HEK293 (cell line): Measurements from ENCODE around the gene WNT6.

Experiments
- BCL11A ChIP-seq: fragments of 450-650 bp; formaldehyde crosslinking; IDR thresholded peaks from 2 replicates; pipeline ENCODE4 v1.5.1; 2016; ENCODE audit warnings: low read depth, missing biosample characterization, missing genetic modification characterization
- CTCF ChIP-seq: fragments of 450-650 bp; formaldehyde crosslinking; IDR thresholded peaks from 2 replicates; pipeline ENCODE4 v1.5.1; 2016; ENCODE audit warnings: missing biosample characterization, missing genetic modification characterization
- PATZ1 ChIP-seq: fragments of 450-650 bp; formaldehyde crosslinking; IDR thresholded peaks from 2 replicates; pipeline ENCODE4 v1.5.1; 2016; ENCODE audit warnings: missing biosample characterization, missing genetic modification characterization
- ZBTB11 ChIP-seq: fragments of 450-650 bp; formaldehyde crosslinking; conservative IDR thresholded peaks from 2 replicates; pipeline ENCODE4 v1.5.1; 2016; ENCODE audit warnings: low read depth, missing biosample characterization, missing genetic modification characterization
- ZNF121 ChIP-seq: fragments of 450-650 bp; formaldehyde crosslinking; IDR thresholded peaks from 2 replicates; pipeline ENCODE4 v1.5.1; 2016; ENCODE audit warnings: missing biosample characterization, missing genetic modification characterization
- ZNF274 ChIP-seq, 2 experiments: fragments of 200-500 bp in 1 of 2; fragments of 450-650 bp in 1 of 2; sonication (Bioruptor generic) in 1 of 2; formaldehyde crosslinking in 1 of 2; IDR thresholded peaks; 2 replicates each; pipeline versions ENCODE4 v1.5.1 to v1.6.1; 2014 to 2016; ENCODE audit warnings: borderline replicate concordance in 1 of 2, inconsistent platforms in 1 of 2, low read length in 1 of 2, missing biosample characterization in 1 of 2, missing genetic modification characterization in 1 of 2
- ZNF324 ChIP-seq: fragments of 450-650 bp; formaldehyde crosslinking; IDR thresholded peaks from 2 replicates; pipeline ENCODE4 v1.5.1; 2016; ENCODE audit warnings: missing biosample characterization, missing genetic modification characterization
- ZNF423 ChIP-seq: fragments of 450-650 bp; formaldehyde crosslinking; IDR thresholded peaks from 2 replicates; pipeline ENCODE4 v1.5.1; 2016; ENCODE audit warnings: missing biosample characterization, missing genetic modification characterization
- ZNF48 ChIP-seq: fragments of 450-650 bp; formaldehyde crosslinking; IDR thresholded peaks from 2 replicates; pipeline ENCODE4 v1.5.1; 2016; ENCODE audit warnings: missing biosample characterization, missing genetic modification characterization
- ZNF548 ChIP-seq: fragments of 450-650 bp; formaldehyde crosslinking; IDR thresholded peaks from 2 replicates; pipeline ENCODE4 v1.5.1; 2016; ENCODE audit warnings: missing biosample characterization, missing genetic modification characterization
- ZNF629 ChIP-seq: fragments of 450-650 bp; formaldehyde crosslinking; IDR thresholded peaks from 2 replicates; pipeline ENCODE4 v1.5.1; 2017; ENCODE audit warnings: missing biosample characterization, missing genetic modification characterization
- ZNF747 ChIP-seq: fragments of 450-650 bp; formaldehyde crosslinking; IDR thresholded peaks from 2 replicates; pipeline ENCODE4 v1.5.1; 2016; ENCODE audit warnings: missing biosample characterization, missing genetic modification characterization

DNA sequence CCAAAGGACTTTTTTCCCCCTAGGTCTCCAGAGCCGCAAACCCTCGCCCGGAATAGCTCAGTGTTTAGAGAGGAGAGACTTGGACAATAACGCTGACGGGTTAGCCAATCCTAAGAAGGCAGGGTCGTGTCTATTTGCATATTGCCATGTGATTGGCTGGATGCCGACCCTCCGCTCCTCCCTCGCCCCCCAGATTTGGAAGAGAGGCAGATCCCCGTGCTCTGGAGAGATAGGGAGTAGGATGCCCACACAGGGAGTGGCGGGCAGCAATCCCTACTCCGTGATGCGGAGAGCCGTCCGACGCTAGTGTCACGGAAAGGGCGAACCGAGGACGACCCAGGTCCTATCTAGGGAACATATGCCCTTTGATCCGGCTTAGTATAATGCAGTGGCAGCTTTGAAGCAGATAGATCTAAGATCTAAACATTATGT lies 1.4 kb downstream of the WNT6 start:
- TF ChIP-seq CTCF (no peak), ZNF274 (IDR thresholded peaks at IDR 0.05; ENCODE audit: low read length) (no peak), ZNF274 (tag by site-specific recombination; IDR thresholded peaks at IDR 0.05; ENCODE audit: borderline replicate concordance) (no peak), ZNF747 (tag by site-specific recombination) (no peak), ZNF48 (tag by site-specific recombination) (no peak), PATZ1 (tag by site-specific recombination) (0 out of 2 replicates have a peak, but pooled peaks have one; percentile 5), ZNF324 (tag by site-specific recombination) (no peak), ZNF423 (tag by site-specific recombination) (no peak), ZNF629 (tag by site-specific recombination) (no peak), BCL11A (no peak), ZNF548 (tag by site-specific recombination) (no peak), ZBTB11 (tag by site-specific recombination) (no peak), ZNF121 (no peak)
